Measurements from ENCODE around the gene LRRC71.
A peak's percentile ranks its signal among the peaks of the same experiment; 100 is the strongest.

LRRC71 gene

GRCh38 chr1:156889802-156890580 lies 30.4 kb upstream of the LRRC71 start:
- no peak overlapping the region for H3K4me3 ChIP-seq (ENCODE audit: low read depth, low read length)
- DNase-seq (ENCODE audit: low read depth), result peak; percentile 87
- TF ChIP-seq CTCF (conservative IDR thresholded peaks at IDR 0.05; ENCODE audit: low read depth, low read length), result peak; percentile 93

GRCh38 chr1:156892190-156893047 lies 28.0 kb upstream of the LRRC71 start:
- peak; percentile 90 for TF ChIP-seq CTCF (conservative IDR thresholded peaks at IDR 0.05; ENCODE audit: low read depth, low read length)
- DNase-seq (ENCODE audit: low read depth), result peak; percentile 92
- H3K4me3 ChIP-seq (ENCODE audit: low read depth, low read length), result peak overlapping the region; percentile 36

- TF ChIP-seq CTCF (conservative IDR thresholded peaks at IDR 0.05; ENCODE audit: low read depth, low read length), result no peak
- no peak for DNase-seq (ENCODE audit: low read depth)
- H3K4me3 ChIP-seq (ENCODE audit: low read depth, low read length), result peak within 1 kb of the TSS; percentile 62
Measured at GRCh38 chr1:156893048-156893953, 27.1 kb upstream of the LRRC71 start, which contains the start of gene PEAR1. Gene PEAR1, plus strand, starts transcription at chr1:156893718. Its CDS starts 10,209 bp downstream, at chr1:156903927.

GRCh38 chr1:156894001-156894400 lies 26.4 kb upstream of the LRRC71 start:
- TF ChIP-seq CTCF (conservative IDR thresholded peaks at IDR 0.05; ENCODE audit: low read depth, low read length), result no peak
- H3K4me3 ChIP-seq (ENCODE audit: low read depth, low read length), result peak overlapping the region; percentile 62
- no peak for DNase-seq (ENCODE audit: low read depth)

- DNase-seq (ENCODE audit: low read depth), result peak; percentile 51
- no peak for TF ChIP-seq CTCF (conservative IDR thresholded peaks at IDR 0.05; ENCODE audit: low read depth, low read length)
- peak overlapping the region; percentile 62 for H3K4me3 ChIP-seq (ENCODE audit: low read depth, low read length)
Measured at GRCh38 chr1:156894711-156895454, 25.5 kb upstream of the LRRC71 start.

GRCh38 chr1:156895455-156895812 lies 25.0 kb upstream of the LRRC71 start:
- no peak for TF ChIP-seq CTCF (conservative IDR thresholded peaks at IDR 0.05; ENCODE audit: low read depth, low read length)
- peak; percentile 44 for DNase-seq (ENCODE audit: low read depth)
- H3K4me3 ChIP-seq (ENCODE audit: low read depth, low read length), result peak overlapping the region; percentile 8

Measured in choroid plexus epithelial cell (primary cell).